Neural cell (in vitro differentiated cells): ENCODE data around the gene SMPD3. TPM values are rescaled to one million over a fixed set of nuclear protein-coding genes. Genes with fewer than 3 reads are reported as not detected.

Experiments used
- H2AFZ ChIP-seq: fragments of 200-600, 300-800 bp; sonication (generic), shearing (Covaris generic); 2 replicates; pipeline ENCODE4 v1.6.0; 2014; ENCODE audit warnings: low read depth, mild to moderate bottlenecking, antibody characterized with exemption, low read length, moderate library complexity
- H3F3A ChIP-seq: fragments of 200-600 bp; shearing (Covaris generic); 2 replicates; pipeline ENCODE4 v1.6.1; 2016; ENCODE audit warnings: mild to moderate bottlenecking, moderate library complexity, mixed read lengths, antibody characterized with exemption, low read length; ENCODE audit not compliant: insufficient read depth, poor library complexity, severe bottlenecking
- H3K27ac ChIP-seq: fragments of 200-600, 300-800 bp; sonication (generic), shearing (Covaris generic); 2 replicates; pipeline ENCODE4 v1.5.1; 2014; ENCODE audit warnings: mild to moderate bottlenecking, low read length, moderate library complexity
- H3K27me3 ChIP-seq: fragments of 300-800, 200-600 bp; sonication (generic), shearing (Covaris generic); 2 replicates; pipeline ENCODE4 v1.6.0; 2014; ENCODE audit warnings: mild to moderate bottlenecking, low read depth, low read length, moderate library complexity; ENCODE audit not compliant: insufficient read depth
- H3K36me3 ChIP-seq: fragments of 300-800, 200-600 bp; sonication (generic), shearing (Covaris generic); 2 replicates; pipeline ENCODE4 v1.5.1; 2014; ENCODE audit warnings: mild to moderate bottlenecking, antibody characterized with exemption, low read length, moderate library complexity; ENCODE audit not compliant: insufficient read depth
- H3K4me2 ChIP-seq: fragments of 300-800, 200-600 bp; sonication (generic), shearing (Covaris generic); 2 replicates; pipeline ENCODE4 v1.6.0; 2014; ENCODE audit warnings: mild to moderate bottlenecking, low read length
- H3K4me3 ChIP-seq: fragments of 300-800, 200-600 bp; sonication (generic), shearing (Covaris generic); 2 replicates; pipeline ENCODE4 v1.5.1; 2014; ENCODE audit warnings: mild to moderate bottlenecking, low read length, moderate library complexity
- H3K79me2 ChIP-seq: fragments of 200-600 bp; shearing (Covaris generic); replicated peaks from 2 replicates; pipeline ENCODE4 v1.6.0; 2014; ENCODE audit warnings: mild to moderate bottlenecking, low read length, moderate library complexity; ENCODE audit not compliant: insufficient read depth
- H3K9ac ChIP-seq: fragments of 300-800, 200-600 bp; sonication (generic), shearing (Covaris generic); 2 replicates; pipeline ENCODE4 v1.6.1; 2016; ENCODE audit warnings: mild to moderate bottlenecking, low read length, mixed read lengths
- H3K9me2 ChIP-seq: fragments of 200-600 bp; shearing (Covaris generic); 2 replicates; pipeline ENCODE4 v1.6.1; 2016; ENCODE audit warnings: mild to moderate bottlenecking, low read length, mixed read lengths; ENCODE audit not compliant: insufficient read depth
- H3K9me3 ChIP-seq: fragments of 200-600, 300-800 bp; sonication (generic), shearing (Covaris generic); 2 replicates; pipeline ENCODE4 v1.6.1; 2016; ENCODE audit warnings: mild to moderate bottlenecking, mixed run types, low read length, moderate library complexity, mixed read lengths
- H4K20me1 ChIP-seq: fragments of 200-600 bp; shearing (Covaris generic); 2 replicates; pipeline ENCODE4 v1.6.1; 2016; ENCODE audit warnings: mild to moderate bottlenecking, mixed run types; ENCODE audit not compliant: insufficient read depth
- CTCF ChIP-seq: fragments of 450-650 bp; IDR thresholded peaks from 2 replicates; pipeline ENCODE4 v1.5.1; 2014; ENCODE audit warnings: antibody characterized with exemption, mild to moderate bottlenecking, moderate library complexity; ENCODE audit not compliant: poor library complexity, severe bottlenecking
- EP300 ChIP-seq: fragments of 450-650 bp; conservative IDR thresholded peaks from 2 replicates; pipeline ENCODE4 v1.6.1; 2014; ENCODE audit warnings: antibody characterized with exemption, mild to moderate bottlenecking, moderate library complexity; ENCODE audit not compliant: poor library complexity, severe bottlenecking
- EZH2 ChIP-seq: fragments of 200-600, 300-800 bp; shearing (Covaris generic), sonication (generic); IDR thresholded peaks from 2 replicates; pipeline ENCODE4 v1.6.1; 2014; ENCODE audit warnings: antibody characterized with exemption, low read length, borderline replicate concordance, mild to moderate bottlenecking; ENCODE audit not compliant: insufficient read depth, poor library complexity, severe bottlenecking
- MXI1 ChIP-seq: fragments of 450-650 bp; conservative IDR thresholded peaks from 2 replicates; pipeline ENCODE4 v1.6.1; 2014; ENCODE audit warnings: antibody characterized with exemption, mild to moderate bottlenecking; ENCODE audit not compliant: poor library complexity, severe bottlenecking
- POLR2AphosphoS5 ChIP-seq: IDR thresholded peaks from 2 replicates; pipeline ENCODE4 v1.6.1; 2012
- RAD21 ChIP-seq: fragments of 450-650 bp; conservative IDR thresholded peaks from 2 replicates; pipeline ENCODE4 v1.6.1; 2014; ENCODE audit warnings: antibody characterized with exemption, mild to moderate bottlenecking, moderate library complexity
- REST ChIP-seq: IDR thresholded peaks from 2 replicates; pipeline ENCODE4 v1.6.1; 2012; ENCODE audit warnings: borderline replicate concordance
- SMC3 ChIP-seq: fragments of 450-650 bp; conservative IDR thresholded peaks from 2 replicates; pipeline ENCODE4 v1.6.1; 2014; ENCODE audit warnings: antibody characterized with exemption, mild to moderate bottlenecking, moderate library complexity; ENCODE audit not compliant: poor library complexity
- TAF1 ChIP-seq: IDR thresholded peaks from 2 replicates; pipeline ENCODE4 v1.6.1; 2012; ENCODE audit warnings: low read depth
- polyA plus RNA-seq: library from polyadenylated mRNA; depleted of rRNA; stranded (reverse); fragments of >200 nt; gene quantifications from 2 replicates; pipeline ENCODE4 v1.2.3, GENCODE V29; 2014

SMPD3 gene
- polyA plus RNA-seq, 1 donor from 2014 or later, result 42.7 TPM

- Histone ChIP-seq H3K9ac (no peak overlapping the region), H3K27ac (no peak overlapping the region), H3K4me3 (no peak overlapping the region)
Measured at GRCh38 chr16:68355447-68356248, 92.7 kb downstream of the SMPD3 start.

GRCh38 chr16:68354816-68355215, 93.5 kb downstream of the SMPD3 start:
- H2AFZ ChIP-seq, result no peak overlapping the region
- no peaks in the 10 kb centered on the region for H3K9me2 ChIP-seq
- TF ChIP-seq RAD21 (no peak), EZH2 (no peak), SMC3 (no peak), TAF1 (no peak), REST (no peak)
- H4K20me1 ChIP-seq, result no peaks in the 10 kb centered on the region
- no peaks in the 10 kb centered on the region for H3K36me3 ChIP-seq
- H3K4me3 ChIP-seq, result no peak overlapping the region
- no peaks in the 10 kb centered on the region for H3F3A ChIP-seq
- H3K9ac ChIP-seq, result no peak overlapping the region
- H3K4me2 ChIP-seq, result no peak overlapping the region
- no peak overlapping the region for H3K27ac ChIP-seq
- H3K9me3 ChIP-seq, result no peaks in the 10 kb centered on the region
- H3K27me3 ChIP-seq, result no peaks in the 10 kb centered on the region
- no peaks in the 10 kb centered on the region for H3K79me2 ChIP-seq

More at GRCh38 chr16:68355447-68356248, 92.7 kb downstream of the SMPD3 start:
- no peaks in the 10 kb centered on the region for H3K9me3 ChIP-seq
- H4K20me1 ChIP-seq, result no peaks in the 10 kb centered on the region
- no peak for TF ChIP-seq MXI1
- TF ChIP-seq CTCF, result peak; percentile 32
- H3K9me2 ChIP-seq, result no peaks in the 10 kb centered on the region
- no peaks in the 10 kb centered on the region for H3K27me3 ChIP-seq
- no peak overlapping the region for H3K4me2 ChIP-seq
- H2AFZ ChIP-seq, result no peak overlapping the region
- H3K36me3 ChIP-seq, result no peaks in the 10 kb centered on the region
- no peaks in the 10 kb centered on the region for H3F3A ChIP-seq
- no peaks in the 10 kb centered on the region for H3K79me2 ChIP-seq

- H3K4me3 ChIP-seq, result no peak overlapping the region
- H3K27ac ChIP-seq, result no peak overlapping the region
- no peaks in the 10 kb centered on the region for H3K9me3 ChIP-seq
- no peak overlapping the region for H3K9ac ChIP-seq
- H3K79me2 ChIP-seq, result no peaks in the 10 kb centered on the region
- no peaks in the 10 kb centered on the region for H3K27me3 ChIP-seq
- TF ChIP-seq MXI1 (no peak), CTCF (no peak), EP300 (no peak), SMC3 (no peak), TAF1 (no peak), POLR2AphosphoS5 (peak; percentile 3), EZH2 (no peak)
- no peak overlapping the region for H3K4me2 ChIP-seq
- H3K36me3 ChIP-seq, result no peaks in the 10 kb centered on the region
- H3F3A ChIP-seq, result no peaks in the 10 kb centered on the region
- no peaks in the 10 kb centered on the region for H4K20me1 ChIP-seq
- no peak overlapping the region for H2AFZ ChIP-seq
- H3K9me2 ChIP-seq, result no peaks in the 10 kb centered on the region
Measured at GRCh38 chr16:68353366-68353765, 94.9 kb downstream of the SMPD3 start.
